Measurements from ENCODE around the gene TREML4.

- TF ChIP-seq EZH2 (IDR thresholded peaks at IDR 0.05; ENCODE audit: borderline replicate concordance, control insufficient read depth, low read depth, low read length) (no peak), TAF1 (IDR thresholded peaks at IDR 0.05; ENCODE audit: borderline replicate concordance, low read depth, low read length) (no peak), CTCF (IDR thresholded peaks at IDR 0.05 in 2 of 3, conservative IDR thresholded peaks at IDR 0.05 in 1 of 3; ENCODE audit: control insufficient read depth in 2 of 3, extremely low read depth in 1 of 3, insufficient read depth in 1 of 3, low read depth in 3 of 3, low read length in 3 of 3) (no peak), EP300 (IDR thresholded peaks at IDR 0.05; ENCODE audit: borderline replicate concordance in 1 of 2, control insufficient read depth in 1 of 2, low read depth in 2 of 2, low read length in 2 of 2) (no peak), POLR2AphosphoS5 (IDR thresholded peaks at IDR 0.05; ENCODE audit: low read length) (no peak), REST (IDR thresholded peaks at IDR 0.05; ENCODE audit: low read depth, low read length) (no peak)
Measured at GRCh38 chr6:41247882-41248705, 19.9 kb downstream of the TREML4 start.
